GM12864 (cell line): ENCODE results near the gene ANKRD28.

ENCODE experiments used
- DNase-seq: peaks from one replicate; pipeline ENCODE4 v3.0.0-alpha.2; 2011; ENCODE audit warnings: low read depth
- H3K4me3 ChIP-seq: 2 replicates; pipeline ENCODE4 v1.5.1; 2011; ENCODE audit warnings: mild to moderate bottlenecking, low read depth, low read length, control low read depth
- CTCF ChIP-seq: IDR thresholded peaks from 2 replicates; pipeline ENCODE4 v1.5.1; 2011; ENCODE audit warnings: low read depth, mild to moderate bottlenecking, moderate library complexity, low read length, control low read depth, inconsistent platforms; ENCODE audit errors: missing control alignments

ANKRD28 gene

GRCh38 chr3:15726043-15726442 lies 71.7 kb downstream of the ANKRD28 start:
- H3K4me3 ChIP-seq = no peak overlapping the region
- no peak for TF ChIP-seq CTCF
- peak; percentile 53 for DNase-seq

- TF ChIP-seq CTCF = no peak
- DNase-seq = no peak
- no peak overlapping the region for H3K4me3 ChIP-seq
These were observed 73.3 kb downstream of the ANKRD28 start for GRCh38 chr3:15724446-15724845.

GRCh38 chr3:15723624-15723884 lies 74.2 kb downstream of the ANKRD28 start:
- no peak for DNase-seq
- no peak overlapping the region for H3K4me3 ChIP-seq
- no peak for TF ChIP-seq CTCF

GRCh38 chr3:15722877-15723623 lies 74.7 kb downstream of the ANKRD28 start:
- DNase-seq = no peak
- no peak for TF ChIP-seq CTCF
- H3K4me3 ChIP-seq = no peak overlapping the region

GRCh38 chr3:15716178-15716577 lies 81.6 kb downstream of the ANKRD28 start:
- no peak overlapping the region for H3K4me3 ChIP-seq
- no peak for TF ChIP-seq CTCF
- DNase-seq = no peak

- H3K4me3 ChIP-seq = no peak overlapping the region
- no peak for TF ChIP-seq CTCF
- DNase-seq = no peak
These were observed 83.3 kb downstream of the ANKRD28 start for GRCh38 chr3:15714448-15714847.

- H3K4me3 ChIP-seq = no peak overlapping the region
- peak; percentile 18 for DNase-seq
- no peak for TF ChIP-seq CTCF
These were observed 84.4 kb downstream of the ANKRD28 start for GRCh38 chr3:15713364-15713763.
